OCI-LY7 (cell line): ENCODE measurements around the gene C16orf78. TPM values are rescaled to one million over a fixed set of nuclear protein-coding genes. Genes with fewer than 3 reads are reported as not detected.

Source experiments
- BruUV-seq: library from RNA; stranded (reverse); fragments of 400-500 nt; replicated peaks from 2 replicates; lab custom pipeline; 2021; lab: Mats Ljungman, UMichigan
- CTCF ChIA-PET: fragments of 300-600 bp; sonication (Branson Sonifier 250); formaldehyde crosslinking; loops from one replicate; lab custom pipeline; 2022; ENCODE audit warnings: antibody characterized with exemption; ENCODE audit not compliant: unreplicated experiment; lab: Charles Lee
- POLR2A ChIA-PET: fragments of 300-600 bp; sonication (Branson Sonifier 250); formaldehyde crosslinking; loops from one replicate; lab custom pipeline; 2022; ENCODE audit warnings: antibody characterized with exemption; lab: Charles Lee
- DNase-seq: peaks from one replicate; pipeline ENCODE4 v3.0.0-alpha.2; 2015; ENCODE audit warnings: low spot score
- H2AFZ ChIP-seq: fragments of 200-600 bp; sonication (generic), shearing (Covaris generic); 2 replicates; pipeline ENCODE4 v1.6.1; 2014; ENCODE audit warnings: mild to moderate bottlenecking, antibody characterized with exemption, low read length, moderate library complexity
- H3K27ac ChIP-seq: fragments of 200-600 bp; sonication (generic); 2 replicates; pipeline ENCODE4 v1.5.1; 2014; ENCODE audit warnings: mixed run types, low read depth, mild to moderate bottlenecking, moderate library complexity, low read length, inconsistent platforms; ENCODE audit not compliant: poor library complexity, severe bottlenecking
- H3K36me3 ChIP-seq: fragments of 200-600 bp; sonication (generic); 2 replicates; pipeline ENCODE4 v1.6.1; 2014; ENCODE audit warnings: mild to moderate bottlenecking, antibody characterized with exemption, low read length, moderate library complexity, mixed read lengths; ENCODE audit not compliant: insufficient read depth
- H3K4me1 ChIP-seq: fragments of 200-600 bp; sonication (generic); 2 replicates; pipeline ENCODE4 v1.5.1; 2014; ENCODE audit warnings: mild to moderate bottlenecking, low read length; ENCODE audit not compliant: insufficient read depth, poor library complexity, severe bottlenecking
- H3K4me2 ChIP-seq: fragments of 200-600 bp; sonication (generic); 2 replicates; pipeline ENCODE4 v1.6.1; 2014; ENCODE audit warnings: mild to moderate bottlenecking, low read length
- H3K4me3 ChIP-seq: fragments of 200-600 bp; sonication (generic); 2 replicates; pipeline ENCODE4 v1.5.1; 2014; ENCODE audit warnings: mild to moderate bottlenecking, low read depth, low read length; ENCODE audit not compliant: poor library complexity, severe bottlenecking
- H3K79me2 ChIP-seq: fragments of 200-600 bp; sonication (generic); 2 replicates; pipeline ENCODE4 v1.6.1; 2016; ENCODE audit warnings: low read depth, mild to moderate bottlenecking, low read length, moderate library complexity, mixed read lengths; ENCODE audit not compliant: insufficient read depth
- H3K9me2 ChIP-seq: fragments of 200-600 bp; sonication (generic); 2 replicates; pipeline ENCODE4 v1.6.1; 2016; ENCODE audit warnings: mild to moderate bottlenecking, low read length, mixed read lengths; ENCODE audit not compliant: insufficient read depth
- H3K9me3 ChIP-seq: fragments of 200-600 bp; sonication (generic); 2 replicates; pipeline ENCODE4 v1.6.1; 2014; ENCODE audit warnings: mild to moderate bottlenecking, mixed run types, low read length, mixed read lengths
- H4K20me1 ChIP-seq: fragments of 200-600 bp; sonication (generic); 2 replicates; pipeline ENCODE4 v1.6.1; 2014; ENCODE audit warnings: mild to moderate bottlenecking, antibody characterized with exemption, low read length, moderate library complexity, mixed read lengths; ENCODE audit not compliant: insufficient read depth
- CTCF ChIP-seq: fragments of 200-600 bp; sonication (generic); conservative IDR thresholded peaks from 2 replicates; pipeline ENCODE4 v1.5.1; 2014; ENCODE audit warnings: mild to moderate bottlenecking, antibody characterized with exemption, low read length, moderate library complexity, mixed read lengths
- EZH2phosphoT487 ChIP-seq: fragments of 200-600 bp; sonication (generic); IDR thresholded peaks from 2 replicates; pipeline ENCODE4 v1.6.1; 2018; ENCODE audit warnings: low read depth, borderline replicate concordance, mild to moderate bottlenecking, mixed run types, antibody characterized with exemption, low read length, moderate library complexity, mixed read lengths
- intact Hi-C: fragments of 100-400 bp; cut with micrococcal nuclease; formaldehyde crosslinking; loops from one replicate; pipeline ENCODE4 v1.10.0; 2022; ENCODE audit not compliant: unreplicated experiment
- total RNA-seq, 2 experiments: library from RNA; depleted of rRNA in 1 of 2; stranded (reverse); fragments of >200 nt in 1 of 2; shearing (Covaris generic) in 1 of 2; gene quantifications; 2 replicates each; pipeline ENCODE4 v1.2.3, GENCODE V29; 2014 to 2022

C16orf78 gene
- total RNA-seq, 2 experiments from 2014 or later, result not detected

- no peak overlapping the region for H3K4me3 ChIP-seq
- intact Hi-C loops, result no loop called here
- no peak for DNase-seq
- ChIA-PET CTCF (no interaction called here), POLR2A (no interaction called here)
- no peaks in the 10 kb centered on the region for H3K9me3 ChIP-seq
- no peaks in the 10 kb centered on the region for H3K79me2 ChIP-seq
- H3K27ac ChIP-seq, result no peak overlapping the region
- H3K4me2 ChIP-seq, result no peak overlapping the region
- no peaks in the 10 kb centered on the region for H3K9me2 ChIP-seq
- TF ChIP-seq EZH2phosphoT487 (no peak), CTCF (no peak)
- H2AFZ ChIP-seq, result no peak overlapping the region
- H4K20me1 ChIP-seq, result no peaks in the 10 kb centered on the region
- no peaks in the 10 kb centered on the region for H3K36me3 ChIP-seq
- no peaks in the 10 kb centered on the region for H3K4me1 ChIP-seq
- BruUV-seq, result no TSS peak
These were observed 54.2 kb downstream of the C16orf78 start for GRCh38 chr16:49427771-49428170.

- Histone ChIP-seq H2AFZ (no peak overlapping the region), H4K20me1 (no peaks in the 10 kb centered on the region), H3K9me2 (no peaks in the 10 kb centered on the region), H3K4me3 (no peak overlapping the region), H3K79me2 (no peaks in the 10 kb centered on the region), H3K4me2 (no peak overlapping the region), H3K36me3 (no peaks in the 10 kb centered on the region), H3K4me1 (no peaks in the 10 kb centered on the region), H3K9me3 (no peaks in the 10 kb centered on the region), H3K27ac (no peak overlapping the region)
- CTCF ChIA-PET, result no interaction called here
- intact Hi-C loops, result no loop called here
- TF ChIP-seq CTCF (no peak), EZH2phosphoT487 (no peak)
- DNase-seq, result no peak
- POLR2A ChIA-PET, result no interaction called here
- BruUV-seq, result no TSS peak
These were observed 55.2 kb downstream of the C16orf78 start for GRCh38 chr16:49428808-49429207.

GRCh38 chr16:49431040-49431439, 57.4 kb downstream of the C16orf78 start:
- CTCF ChIA-PET, result no interaction called here
- TF ChIP-seq CTCF, result no peak
- TF ChIP-seq EZH2phosphoT487, result no peak
- POLR2A ChIA-PET, result no interaction called here

More at GRCh38 chr16:49431040-49431439, 57.4 kb downstream of the C16orf78 start:
- H2AFZ ChIP-seq, result no peak overlapping the region
- no peak for DNase-seq
- H3K36me3 ChIP-seq, result no peaks in the 10 kb centered on the region
- no peaks in the 10 kb centered on the region for H3K9me3 ChIP-seq
- no peak overlapping the region for H3K27ac ChIP-seq
- no peaks in the 10 kb centered on the region for H3K79me2 ChIP-seq
- intact Hi-C loops, result no loop called here
- BruUV-seq, result no TSS peak
- no peak overlapping the region for H3K4me3 ChIP-seq
- no peak overlapping the region for H3K4me2 ChIP-seq
- no peaks in the 10 kb centered on the region for H3K9me2 ChIP-seq
- H4K20me1 ChIP-seq, result no peaks in the 10 kb centered on the region
- H3K4me1 ChIP-seq, result no peaks in the 10 kb centered on the region
